Neural cell (in vitro differentiated cells): ENCODE data around the gene GPSM3. TPM values are rescaled to one million over a fixed set of nuclear protein-coding genes. Genes with fewer than 3 reads are reported as not detected.

Source experiments
- H2AFZ ChIP-seq: fragments of 200-600, 300-800 bp; sonication (generic), shearing (Covaris generic); 2 replicates; pipeline ENCODE4 v1.6.0; 2014; ENCODE audit warnings: low read depth, mild to moderate bottlenecking, antibody characterized with exemption, low read length, moderate library complexity
- H3F3A ChIP-seq: fragments of 200-600 bp; shearing (Covaris generic); 2 replicates; pipeline ENCODE4 v1.6.1; 2016; ENCODE audit warnings: mild to moderate bottlenecking, moderate library complexity, mixed read lengths, antibody characterized with exemption, low read length; ENCODE audit not compliant: insufficient read depth, poor library complexity, severe bottlenecking
- H3K27ac ChIP-seq: fragments of 200-600, 300-800 bp; sonication (generic), shearing (Covaris generic); 2 replicates; pipeline ENCODE4 v1.5.1; 2014; ENCODE audit warnings: mild to moderate bottlenecking, low read length, moderate library complexity
- H3K27me3 ChIP-seq: fragments of 300-800, 200-600 bp; sonication (generic), shearing (Covaris generic); 2 replicates; pipeline ENCODE4 v1.6.0; 2014; ENCODE audit warnings: mild to moderate bottlenecking, low read depth, low read length, moderate library complexity; ENCODE audit not compliant: insufficient read depth
- H3K36me3 ChIP-seq: fragments of 300-800, 200-600 bp; sonication (generic), shearing (Covaris generic); 2 replicates; pipeline ENCODE4 v1.5.1; 2014; ENCODE audit warnings: mild to moderate bottlenecking, antibody characterized with exemption, low read length, moderate library complexity; ENCODE audit not compliant: insufficient read depth
- H3K4me2 ChIP-seq: fragments of 300-800, 200-600 bp; sonication (generic), shearing (Covaris generic); 2 replicates; pipeline ENCODE4 v1.6.0; 2014; ENCODE audit warnings: mild to moderate bottlenecking, low read length
- H3K4me3 ChIP-seq: fragments of 300-800, 200-600 bp; sonication (generic), shearing (Covaris generic); 2 replicates; pipeline ENCODE4 v1.5.1; 2014; ENCODE audit warnings: mild to moderate bottlenecking, low read length, moderate library complexity
- H3K79me2 ChIP-seq: fragments of 200-600 bp; shearing (Covaris generic); replicated peaks from 2 replicates; pipeline ENCODE4 v1.6.0; 2014; ENCODE audit warnings: mild to moderate bottlenecking, low read length, moderate library complexity; ENCODE audit not compliant: insufficient read depth
- H3K9ac ChIP-seq: fragments of 300-800, 200-600 bp; sonication (generic), shearing (Covaris generic); 2 replicates; pipeline ENCODE4 v1.6.1; 2016; ENCODE audit warnings: mild to moderate bottlenecking, low read length, mixed read lengths
- H3K9me2 ChIP-seq: fragments of 200-600 bp; shearing (Covaris generic); 2 replicates; pipeline ENCODE4 v1.6.1; 2016; ENCODE audit warnings: mild to moderate bottlenecking, low read length, mixed read lengths; ENCODE audit not compliant: insufficient read depth
- H3K9me3 ChIP-seq: fragments of 200-600, 300-800 bp; sonication (generic), shearing (Covaris generic); 2 replicates; pipeline ENCODE4 v1.6.1; 2016; ENCODE audit warnings: mild to moderate bottlenecking, mixed run types, low read length, moderate library complexity, mixed read lengths
- H4K20me1 ChIP-seq: fragments of 200-600 bp; shearing (Covaris generic); 2 replicates; pipeline ENCODE4 v1.6.1; 2016; ENCODE audit warnings: mild to moderate bottlenecking, mixed run types; ENCODE audit not compliant: insufficient read depth
- EP300 ChIP-seq: fragments of 450-650 bp; conservative IDR thresholded peaks from 2 replicates; pipeline ENCODE4 v1.6.1; 2014; ENCODE audit warnings: antibody characterized with exemption, mild to moderate bottlenecking, moderate library complexity; ENCODE audit not compliant: poor library complexity, severe bottlenecking
- EZH2 ChIP-seq: fragments of 200-600, 300-800 bp; shearing (Covaris generic), sonication (generic); IDR thresholded peaks from 2 replicates; pipeline ENCODE4 v1.6.1; 2014; ENCODE audit warnings: antibody characterized with exemption, low read length, borderline replicate concordance, mild to moderate bottlenecking; ENCODE audit not compliant: insufficient read depth, poor library complexity, severe bottlenecking
- MXI1 ChIP-seq: fragments of 450-650 bp; conservative IDR thresholded peaks from 2 replicates; pipeline ENCODE4 v1.6.1; 2014; ENCODE audit warnings: antibody characterized with exemption, mild to moderate bottlenecking; ENCODE audit not compliant: poor library complexity, severe bottlenecking
- POLR2AphosphoS5 ChIP-seq: IDR thresholded peaks from 2 replicates; pipeline ENCODE4 v1.6.1; 2012
- RAD21 ChIP-seq: fragments of 450-650 bp; conservative IDR thresholded peaks from 2 replicates; pipeline ENCODE4 v1.6.1; 2014; ENCODE audit warnings: antibody characterized with exemption, mild to moderate bottlenecking, moderate library complexity
- SMC3 ChIP-seq: fragments of 450-650 bp; conservative IDR thresholded peaks from 2 replicates; pipeline ENCODE4 v1.6.1; 2014; ENCODE audit warnings: antibody characterized with exemption, mild to moderate bottlenecking, moderate library complexity; ENCODE audit not compliant: poor library complexity
- TAF1 ChIP-seq: IDR thresholded peaks from 2 replicates; pipeline ENCODE4 v1.6.1; 2012; ENCODE audit warnings: low read depth
- polyA plus RNA-seq: library from polyadenylated mRNA; depleted of rRNA; stranded (reverse); fragments of >200 nt; gene quantifications from 2 replicates; pipeline ENCODE4 v1.2.3, GENCODE V29; 2014
- TF ChIP-seq, protein P1 (sequence below): fragments of 450-650 bp; IDR thresholded peaks from 2 replicates; pipeline ENCODE4 v1.5.1; 2014; ENCODE audit warnings: antibody characterized with exemption, mild to moderate bottlenecking, moderate library complexity; ENCODE audit not compliant: poor library complexity, severe bottlenecking
- TF ChIP-seq, protein P2 (sequence below): IDR thresholded peaks from 2 replicates; pipeline ENCODE4 v1.6.1; 2012; ENCODE audit warnings: borderline replicate concordance

The GPSM3 gene
- polyA plus RNA-seq, 1 donor from 2014 or later = 1.2 TPM

DNA sequence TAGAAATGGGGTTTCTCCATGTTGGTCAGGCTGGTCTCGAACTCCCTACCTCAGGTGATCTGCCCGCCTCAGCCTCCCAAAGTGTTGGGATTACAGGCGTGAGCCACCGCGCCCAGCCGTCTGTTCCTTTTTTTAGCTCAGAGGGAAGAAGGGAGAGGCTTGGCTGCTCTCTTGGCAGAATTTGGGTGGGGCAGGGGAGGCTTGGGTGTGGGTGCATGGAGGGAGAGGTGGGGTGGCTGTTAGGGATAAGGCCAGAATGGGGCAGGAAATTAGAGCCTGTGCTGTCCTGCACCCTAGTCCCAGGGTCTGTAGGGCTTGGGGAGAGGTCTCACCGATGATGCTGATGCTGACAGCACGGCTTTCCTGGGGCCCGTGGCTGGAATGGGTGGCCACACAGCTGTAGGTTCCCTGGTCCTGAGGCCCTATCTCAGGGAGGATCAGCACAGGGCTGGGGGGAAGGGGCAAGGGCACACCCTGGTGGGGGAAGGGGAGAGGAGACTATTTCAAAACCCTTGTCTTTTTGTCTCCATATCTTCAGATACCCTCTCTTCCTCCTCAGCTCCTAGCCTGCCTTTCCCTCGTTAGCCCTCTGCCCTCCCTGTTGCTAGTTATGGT lies 10.4 kb downstream of the GPSM3 start:
- TF ChIP-seq, protein P1, sequence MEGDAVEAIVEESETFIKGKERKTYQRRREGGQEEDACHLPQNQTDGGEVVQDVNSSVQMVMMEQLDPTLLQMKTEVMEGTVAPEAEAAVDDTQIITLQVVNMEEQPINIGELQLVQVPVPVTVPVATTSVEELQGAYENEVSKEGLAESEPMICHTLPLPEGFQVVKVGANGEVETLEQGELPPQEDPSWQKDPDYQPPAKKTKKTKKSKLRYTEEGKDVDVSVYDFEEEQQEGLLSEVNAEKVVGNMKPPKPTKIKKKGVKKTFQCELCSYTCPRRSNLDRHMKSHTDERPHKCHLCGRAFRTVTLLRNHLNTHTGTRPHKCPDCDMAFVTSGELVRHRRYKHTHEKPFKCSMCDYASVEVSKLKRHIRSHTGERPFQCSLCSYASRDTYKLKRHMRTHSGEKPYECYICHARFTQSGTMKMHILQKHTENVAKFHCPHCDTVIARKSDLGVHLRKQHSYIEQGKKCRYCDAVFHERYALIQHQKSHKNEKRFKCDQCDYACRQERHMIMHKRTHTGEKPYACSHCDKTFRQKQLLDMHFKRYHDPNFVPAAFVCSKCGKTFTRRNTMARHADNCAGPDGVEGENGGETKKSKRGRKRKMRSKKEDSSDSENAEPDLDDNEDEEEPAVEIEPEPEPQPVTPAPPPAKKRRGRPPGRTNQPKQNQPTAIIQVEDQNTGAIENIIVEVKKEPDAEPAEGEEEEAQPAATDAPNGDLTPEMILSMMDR = no peak
- TF ChIP-seq, protein P2, sequence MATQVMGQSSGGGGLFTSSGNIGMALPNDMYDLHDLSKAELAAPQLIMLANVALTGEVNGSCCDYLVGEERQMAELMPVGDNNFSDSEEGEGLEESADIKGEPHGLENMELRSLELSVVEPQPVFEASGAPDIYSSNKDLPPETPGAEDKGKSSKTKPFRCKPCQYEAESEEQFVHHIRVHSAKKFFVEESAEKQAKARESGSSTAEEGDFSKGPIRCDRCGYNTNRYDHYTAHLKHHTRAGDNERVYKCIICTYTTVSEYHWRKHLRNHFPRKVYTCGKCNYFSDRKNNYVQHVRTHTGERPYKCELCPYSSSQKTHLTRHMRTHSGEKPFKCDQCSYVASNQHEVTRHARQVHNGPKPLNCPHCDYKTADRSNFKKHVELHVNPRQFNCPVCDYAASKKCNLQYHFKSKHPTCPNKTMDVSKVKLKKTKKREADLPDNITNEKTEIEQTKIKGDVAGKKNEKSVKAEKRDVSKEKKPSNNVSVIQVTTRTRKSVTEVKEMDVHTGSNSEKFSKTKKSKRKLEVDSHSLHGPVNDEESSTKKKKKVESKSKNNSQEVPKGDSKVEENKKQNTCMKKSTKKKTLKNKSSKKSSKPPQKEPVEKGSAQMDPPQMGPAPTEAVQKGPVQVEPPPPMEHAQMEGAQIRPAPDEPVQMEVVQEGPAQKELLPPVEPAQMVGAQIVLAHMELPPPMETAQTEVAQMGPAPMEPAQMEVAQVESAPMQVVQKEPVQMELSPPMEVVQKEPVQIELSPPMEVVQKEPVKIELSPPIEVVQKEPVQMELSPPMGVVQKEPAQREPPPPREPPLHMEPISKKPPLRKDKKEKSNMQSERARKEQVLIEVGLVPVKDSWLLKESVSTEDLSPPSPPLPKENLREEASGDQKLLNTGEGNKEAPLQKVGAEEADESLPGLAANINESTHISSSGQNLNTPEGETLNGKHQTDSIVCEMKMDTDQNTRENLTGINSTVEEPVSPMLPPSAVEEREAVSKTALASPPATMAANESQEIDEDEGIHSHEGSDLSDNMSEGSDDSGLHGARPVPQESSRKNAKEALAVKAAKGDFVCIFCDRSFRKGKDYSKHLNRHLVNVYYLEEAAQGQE = no peak
- TF ChIP-seq MXI1 (no peak), EZH2 (no peak), TAF1 (no peak), RAD21 (no peak), POLR2AphosphoS5 (no peak), SMC3 (no peak), EP300 (no peak)
- no peaks in the 10 kb centered on the region for H3K27me3 ChIP-seq
- no peaks in the 10 kb centered on the region for H4K20me1 ChIP-seq
- H3K27ac ChIP-seq = no peak overlapping the region
- H3K79me2 ChIP-seq = peaks cover 19% of the 10 kb centered on the region
- H3K9me3 ChIP-seq = no peaks in the 10 kb centered on the region
- H3F3A ChIP-seq = peaks cover 3% of the 10 kb centered on the region
- H3K4me3 ChIP-seq = no peak overlapping the region
- H3K9ac ChIP-seq = no peak overlapping the region
- H3K36me3 ChIP-seq = no peaks in the 10 kb centered on the region
- no peak overlapping the region for H2AFZ ChIP-seq
- no peaks in the 10 kb centered on the region for H3K9me2 ChIP-seq
- no peak overlapping the region for H3K4me2 ChIP-seq

DNA sequence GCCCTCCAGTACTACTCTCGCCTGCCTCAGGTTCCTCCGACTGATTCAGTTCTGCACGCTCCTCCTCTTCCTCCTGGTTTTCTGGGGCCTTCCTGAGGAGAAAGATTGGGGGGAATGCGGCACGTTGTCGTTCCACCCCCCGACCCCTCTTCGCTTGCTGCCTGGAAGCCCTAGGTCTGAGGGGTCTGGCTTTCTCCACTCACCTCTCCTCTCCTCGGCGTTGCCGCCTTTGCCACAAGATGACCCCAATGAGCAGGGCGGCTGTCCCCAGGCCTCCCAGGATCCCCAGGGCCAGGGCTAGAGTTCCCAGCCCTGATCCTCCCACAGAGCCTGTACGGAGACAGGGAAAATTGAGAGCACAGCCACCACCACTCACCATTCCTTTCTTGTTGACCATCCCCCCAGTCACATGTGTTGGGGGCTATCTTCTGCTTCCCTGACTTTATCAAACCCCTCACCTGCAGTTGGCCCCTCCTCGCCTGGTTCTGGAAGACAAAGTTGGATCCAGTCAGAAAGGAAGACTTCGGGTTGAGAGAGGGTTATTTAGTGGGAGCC lies 11.2 kb downstream of the GPSM3 start:
- no peak overlapping the region for H3K27ac ChIP-seq
- H3K9ac ChIP-seq = no peak overlapping the region
- no peak overlapping the region for H2AFZ ChIP-seq
- TF ChIP-seq, protein P1 = no peak
- TF ChIP-seq, protein P2 = no peak
- no peak for TF ChIP-seq POLR2AphosphoS5
- no peak for TF ChIP-seq TAF1
- no peak for TF ChIP-seq MXI1
- TF ChIP-seq EP300 = no peak
- TF ChIP-seq RAD21 = no peak
- TF ChIP-seq EZH2 = no peak
- TF ChIP-seq SMC3 = no peak
- no peak overlapping the region for H3K4me3 ChIP-seq
- H3K79me2 ChIP-seq = peaks cover 19% of the 10 kb centered on the region
- H3K9me2 ChIP-seq = no peaks in the 10 kb centered on the region
- H3K4me2 ChIP-seq = no peak overlapping the region
- no peaks in the 10 kb centered on the region for H3K27me3 ChIP-seq
- no peaks in the 10 kb centered on the region for H3K36me3 ChIP-seq
- peaks cover 4% of the 10 kb centered on the region for H3F3A ChIP-seq
- no peaks in the 10 kb centered on the region for H4K20me1 ChIP-seq
- H3K9me3 ChIP-seq = no peaks in the 10 kb centered on the region
